Spinal cord (tissue), 10 donors: ENCODE results near the gene SYNDIG1L. TPM values are rescaled to one million over a fixed set of nuclear protein-coding genes. Genes with fewer than 3 reads are reported as not detected.

Experiments
- DNase-seq, 6 donors: peaks; one replicate each; pipeline versions ENCODE4 v3.0.0 to v3.0.0-alpha.2; 2013 to 2015; ENCODE audit warnings: low spot score in 6 of 6, low read depth in 4 of 6
- H3K27ac ChIP-seq: one replicate; pipeline ENCODE4 v1.5.1; 2013; ENCODE audit warnings: low read depth, low read length, control low read depth
- H3K27me3 ChIP-seq: one replicate; pipeline ENCODE4 v1.6.1; 2013; ENCODE audit warnings: low read length; ENCODE audit not compliant: control insufficient read depth, insufficient read depth
- H3K36me3 ChIP-seq: one replicate; pipeline ENCODE4 v1.6.1; 2013; ENCODE audit warnings: low read length; ENCODE audit not compliant: control insufficient read depth, insufficient read depth
- H3K4me1 ChIP-seq: one replicate; pipeline ENCODE4 v1.6.1; 2013; ENCODE audit warnings: low read length; ENCODE audit not compliant: control insufficient read depth, insufficient read depth
- H3K4me3 ChIP-seq: one replicate; pipeline ENCODE4 v1.5.1; 2013; ENCODE audit warnings: low read depth, low read length, control low read depth
- H3K9me3 ChIP-seq: one replicate; pipeline ENCODE4 v1.6.1; 2013; ENCODE audit warnings: low read length; ENCODE audit not compliant: control insufficient read depth, insufficient read depth
- WGBS: methylation state at CpG from one replicate; pipeline ENCODE4 v1.1.5; 2013; ENCODE audit warnings: missing lambda C conversion rate; ENCODE audit not compliant: insufficient coverage; 5-methylcytosine and 5-hydroxymethylcytosine counted together
- polyA plus RNA-seq, 2 donors: library from polyadenylated mRNA; unstranded; fragments of 120-200 nt; gene quantifications; one replicate each; pipeline ENCODE4 v1.2.1, GENCODE V29; 2013; ENCODE audit not compliant: insufficient read length in 2 of 2
- total RNA-seq, 2 donors: library from RNA; depleted of rRNA in 1 of 2; stranded (reverse); fragments of 120-200 nt in 1 of 2; fragments of >200 nt in 1 of 2; gene quantifications; one replicate each; pipeline versions ENCODE4 v1.2.3 to v1.2.4, GENCODE V29; 2013 to 2014
- donor health status: healthy.

SYNDIG1L gene
- total and polyA plus RNA-seq, 4 donors, result 4.6 to 17.7 (median 12.7) TPM

DNA sequence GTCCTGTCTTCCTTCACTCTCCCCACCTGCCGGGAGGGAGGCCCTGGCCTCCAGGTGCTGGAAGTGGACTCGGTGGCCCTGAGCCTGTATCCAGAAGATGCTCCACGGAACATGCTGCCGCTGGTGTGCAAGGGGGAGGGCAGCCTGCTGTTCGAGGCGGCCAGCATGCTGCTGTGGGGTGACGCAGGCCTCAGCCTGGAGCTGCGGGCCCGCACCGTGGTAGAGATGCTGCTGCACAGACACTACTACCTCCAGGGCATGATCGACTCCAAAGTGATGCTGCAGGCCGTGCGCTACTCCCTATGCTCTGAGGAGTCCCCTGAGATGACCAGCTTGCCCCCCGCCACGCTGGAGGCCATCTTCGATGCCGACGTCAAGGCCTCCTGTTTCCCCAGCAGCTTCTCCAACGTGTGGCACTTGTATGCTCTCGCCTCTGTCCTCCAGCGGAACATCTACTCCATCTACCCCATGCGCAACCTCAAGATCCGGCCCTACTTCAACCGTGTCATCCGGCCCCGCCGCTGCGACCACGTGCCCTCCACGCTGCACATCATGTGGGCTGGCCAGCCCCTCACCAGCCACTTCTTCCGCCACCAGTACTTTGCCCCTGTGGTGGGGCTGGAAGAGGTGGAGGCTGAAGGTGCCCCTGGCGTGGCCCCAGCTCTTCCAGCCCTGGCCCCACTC, 69.0 kb downstream of the SYNDIG1L start:
- H3K36me3 ChIP-seq, result no peaks in the 10 kb centered on the region
- H3K27me3 ChIP-seq, result no peaks in the 10 kb centered on the region
- H3K4me3 ChIP-seq, result no peak overlapping the region
- no peak for DNase-seq
- H3K9me3 ChIP-seq, result no peaks in the 10 kb centered on the region
- H3K4me1 ChIP-seq, result no peaks in the 10 kb centered on the region
- WGBS, result 94% methylated on average over 25 of the region's 32 CpGs
- no peak overlapping the region for H3K27ac ChIP-seq

Other genes with a start within 250 kb of the SYNDIG1L start
- gene VSX2, start 186.8 kb downstream of the SYNDIG1L start, total RNA-seq, result under 1 TPM; 0.17 to 0.59 TPM
- 1 to 10 TPM; 1.2 to 2.6 TPM for gene VSX2, start 186.8 kb downstream of the SYNDIG1L start, polyA plus RNA-seq
- 10 to 100 TPM; 30.3 to 48.4 TPM for gene ABCD4, start 123.3 kb downstream of the SYNDIG1L start, total RNA-seq
- gene ABCD4, start 123.3 kb downstream of the SYNDIG1L start, polyA plus RNA-seq, result 100 to 1,000 TPM in 1 of 2 donors, 10 to 100 TPM in 1; 86.6 to 124 TPM
- gene VRTN, start 77.7 kb downstream of the SYNDIG1L start, total RNA-seq, result not detected
- gene VRTN, start 77.7 kb downstream of the SYNDIG1L start, polyA plus RNA-seq, result not detected
- gene NPC2, start 67.1 kb upstream of the SYNDIG1L start, total RNA-seq, result 100 to 1,000 TPM in 1 of 2 donors, 10 to 100 TPM in 1; 76.8 to 174 TPM
- gene NPC2, start 67.1 kb upstream of the SYNDIG1L start, polyA plus RNA-seq, result 10 to 100 TPM; 80.9 to 92.5 TPM
- 10 to 100 TPM; 21.1 to 41.0 TPM for gene ISCA2, start 67.6 kb upstream of the SYNDIG1L start, total RNA-seq
- gene ISCA2, start 67.6 kb upstream of the SYNDIG1L start, polyA plus RNA-seq, result 10 to 100 TPM; 32.3 to 35.1 TPM
- gene LTBP2, start 186.0 kb upstream of the SYNDIG1L start, total RNA-seq, result 10 to 100 TPM; 20.8 to 23.9 TPM
- gene LTBP2, start 186.0 kb upstream of the SYNDIG1L start, polyA plus RNA-seq, result 1 to 10 TPM; 2.2 to 6.3 TPM